ENCODE measurements around the gene MAGEE1.

- TF ChIP-seq CTCF (IDR thresholded peaks at IDR 0.05) (no peak), EZH2 (IDR thresholded peaks at IDR 0.05; ENCODE audit: borderline replicate concordance, insufficient read depth, low read depth, low read length, poor library complexity, severe bottlenecking) (no peak)
Observed at GRCh38 chrX:76398970-76399369, 28.5 kb upstream of the MAGEE1 start.
